Fibroblast of lung (primary cell): ENCODE measurements around the gene DNAJB6.

ENCODE experiments used
- EZH2 ChIP-seq: IDR thresholded peaks from 2 replicates; pipeline ENCODE4 v1.5.1; 2012; ENCODE audit warnings: low read length, control low read depth, mild to moderate bottlenecking; ENCODE audit errors: missing control alignments
- TF ChIP-seq, protein P1 (sequence below), 2 donors: IDR thresholded peaks in 1 of 2; conservative IDR thresholded peaks in 1 of 2; 1 replicate in 1 of 2; 2 replicates in 1 of 2; pipeline ENCODE4 v1.5.1; 2011 to 2012; ENCODE audit warnings: low read length in 2 of 2, control low read depth in 1 of 2, inconsistent platforms in 1 of 2, low read depth in 1 of 2, mild to moderate bottlenecking in 1 of 2

DNA sequence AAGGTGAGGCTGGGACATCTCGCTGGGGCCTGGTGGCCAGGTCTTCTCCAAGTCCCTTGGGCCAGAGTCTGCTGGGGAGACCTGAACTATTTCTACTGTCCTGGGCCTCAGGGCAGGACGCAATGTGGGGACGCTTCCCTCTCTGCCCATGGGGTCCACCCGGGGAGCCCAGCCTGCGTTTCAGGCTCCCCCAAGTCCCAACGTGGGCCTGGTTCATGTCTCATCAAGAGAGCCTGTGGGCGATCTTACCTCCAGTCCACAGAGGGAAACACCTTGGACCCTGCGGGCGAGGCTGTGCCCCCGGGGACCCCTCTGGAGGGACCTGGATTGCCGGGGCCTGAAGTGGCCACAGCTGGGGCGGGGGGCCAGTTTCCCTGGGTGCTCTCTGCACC lies 91.7 kb downstream of the DNAJB6 start:
- TF ChIP-seq, protein P1, sequence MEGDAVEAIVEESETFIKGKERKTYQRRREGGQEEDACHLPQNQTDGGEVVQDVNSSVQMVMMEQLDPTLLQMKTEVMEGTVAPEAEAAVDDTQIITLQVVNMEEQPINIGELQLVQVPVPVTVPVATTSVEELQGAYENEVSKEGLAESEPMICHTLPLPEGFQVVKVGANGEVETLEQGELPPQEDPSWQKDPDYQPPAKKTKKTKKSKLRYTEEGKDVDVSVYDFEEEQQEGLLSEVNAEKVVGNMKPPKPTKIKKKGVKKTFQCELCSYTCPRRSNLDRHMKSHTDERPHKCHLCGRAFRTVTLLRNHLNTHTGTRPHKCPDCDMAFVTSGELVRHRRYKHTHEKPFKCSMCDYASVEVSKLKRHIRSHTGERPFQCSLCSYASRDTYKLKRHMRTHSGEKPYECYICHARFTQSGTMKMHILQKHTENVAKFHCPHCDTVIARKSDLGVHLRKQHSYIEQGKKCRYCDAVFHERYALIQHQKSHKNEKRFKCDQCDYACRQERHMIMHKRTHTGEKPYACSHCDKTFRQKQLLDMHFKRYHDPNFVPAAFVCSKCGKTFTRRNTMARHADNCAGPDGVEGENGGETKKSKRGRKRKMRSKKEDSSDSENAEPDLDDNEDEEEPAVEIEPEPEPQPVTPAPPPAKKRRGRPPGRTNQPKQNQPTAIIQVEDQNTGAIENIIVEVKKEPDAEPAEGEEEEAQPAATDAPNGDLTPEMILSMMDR (conservative IDR thresholded peaks at IDR 0.05 in 1 of 2, IDR thresholded peaks at IDR 0.05 in 1 of 2; ENCODE audit: low read depth in 1 of 2, low read length in 2 of 2), result no peak
- no peak for TF ChIP-seq EZH2
